GM19351 (cell line): ENCODE results near the gene NOM1.

Experiments
- ATAC-seq: cut with Tn5 transposase; IDR thresholded peaks from one replicate; pipeline ENCODE4 v1.9.1; 2021; ENCODE audit warnings: mild to moderate bottlenecking, moderate library complexity; ENCODE audit not compliant: unreplicated experiment

The NOM1 gene

GRCh38 chr7:156979007-156979606, 29.6 kb downstream of the NOM1 start:
- no peak for ATAC-seq

GRCh38 chr7:156979711-156980110, 30.2 kb downstream of the NOM1 start:
- ATAC-seq, result no peak

GRCh38 chr7:156984174-156984891, 34.8 kb downstream of the NOM1 start:
- no peak for ATAC-seq

- no peak for ATAC-seq
These were observed 35.8 kb downstream of the NOM1 start for GRCh38 chr7:156985101-156985992.

DNA sequence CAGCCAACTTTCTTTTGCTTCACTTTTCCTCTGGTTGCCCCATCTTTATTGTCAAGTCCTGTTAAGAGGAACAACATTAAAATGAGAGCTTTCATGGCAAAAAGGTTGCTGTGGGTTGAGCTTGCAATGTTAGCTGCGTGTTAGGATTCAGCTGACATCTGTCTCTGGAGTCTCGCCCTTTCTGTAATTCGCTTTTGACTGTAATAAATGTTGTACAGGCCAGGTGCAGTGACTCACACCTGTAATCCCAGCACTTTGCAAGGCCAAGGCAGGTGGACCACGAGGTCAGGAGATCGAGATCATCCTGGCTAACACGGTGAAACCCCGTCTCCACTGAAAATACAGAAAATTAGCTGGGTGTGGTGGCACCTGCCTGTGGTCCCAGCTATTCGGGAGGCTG, 36.9 kb downstream of the NOM1 start:
- no peak for ATAC-seq

- no peak for ATAC-seq
These were observed 39.1 kb downstream of the NOM1 start for GRCh38 chr7:156988343-156989185.

GRCh38 chr7:156989766-156990535, 40.4 kb downstream of the NOM1 start:
- no peak for ATAC-seq

DNA sequence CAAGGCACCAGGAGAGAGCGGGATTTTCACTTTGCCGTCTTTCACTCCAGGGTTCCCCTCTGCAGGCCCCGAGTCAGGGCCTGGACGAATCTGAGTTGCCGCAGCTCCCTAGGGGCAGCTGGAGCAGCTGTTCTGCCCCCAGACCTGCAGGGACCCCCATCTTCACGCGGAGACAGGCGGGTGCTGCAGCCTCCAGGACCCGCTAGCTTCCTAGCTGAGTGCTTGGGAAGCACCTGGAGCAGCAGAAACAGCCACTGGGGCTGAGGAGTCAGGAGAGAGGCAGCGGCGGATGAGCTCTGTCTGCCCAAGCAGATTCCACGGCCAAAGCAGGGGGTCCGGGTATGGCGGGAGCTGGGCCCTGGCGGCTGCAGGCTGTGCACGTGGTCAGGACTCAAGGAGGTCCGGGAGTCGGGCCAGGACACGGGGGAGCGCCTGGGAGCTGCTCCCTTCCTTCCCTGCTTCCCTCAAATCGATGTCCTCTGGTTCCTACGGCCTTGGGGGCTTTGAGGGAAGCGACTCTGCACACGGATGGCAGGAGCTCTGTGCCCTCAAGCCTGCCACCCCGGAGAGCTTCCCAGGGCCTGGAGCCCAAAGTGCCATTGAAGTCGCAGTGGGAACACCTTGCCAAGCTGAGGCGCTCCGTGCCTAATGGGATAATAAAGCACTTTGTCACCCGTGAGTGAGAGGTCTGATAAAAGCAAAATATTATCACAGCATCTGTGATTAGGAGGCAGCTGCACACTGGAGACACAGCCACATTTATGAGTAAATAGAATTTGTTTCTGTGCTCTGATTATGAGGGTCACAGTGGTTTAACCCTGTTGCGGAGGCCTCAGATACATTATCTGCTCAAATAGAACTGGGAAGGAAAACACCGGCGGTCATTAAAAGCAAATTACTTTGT, 43.8 kb downstream of the NOM1 start:
- ATAC-seq, result no peak

- ATAC-seq, result no peak
These were observed 44.4 kb downstream of the NOM1 start for GRCh38 chr7:156993925-156994235.

GRCh38 chr7:156994417-156994816, 44.9 kb downstream of the NOM1 start:
- no peak for ATAC-seq

- no peak for ATAC-seq
These were observed 49.8 kb downstream of the NOM1 start for GRCh38 chr7:156998988-156999957.

DNA sequence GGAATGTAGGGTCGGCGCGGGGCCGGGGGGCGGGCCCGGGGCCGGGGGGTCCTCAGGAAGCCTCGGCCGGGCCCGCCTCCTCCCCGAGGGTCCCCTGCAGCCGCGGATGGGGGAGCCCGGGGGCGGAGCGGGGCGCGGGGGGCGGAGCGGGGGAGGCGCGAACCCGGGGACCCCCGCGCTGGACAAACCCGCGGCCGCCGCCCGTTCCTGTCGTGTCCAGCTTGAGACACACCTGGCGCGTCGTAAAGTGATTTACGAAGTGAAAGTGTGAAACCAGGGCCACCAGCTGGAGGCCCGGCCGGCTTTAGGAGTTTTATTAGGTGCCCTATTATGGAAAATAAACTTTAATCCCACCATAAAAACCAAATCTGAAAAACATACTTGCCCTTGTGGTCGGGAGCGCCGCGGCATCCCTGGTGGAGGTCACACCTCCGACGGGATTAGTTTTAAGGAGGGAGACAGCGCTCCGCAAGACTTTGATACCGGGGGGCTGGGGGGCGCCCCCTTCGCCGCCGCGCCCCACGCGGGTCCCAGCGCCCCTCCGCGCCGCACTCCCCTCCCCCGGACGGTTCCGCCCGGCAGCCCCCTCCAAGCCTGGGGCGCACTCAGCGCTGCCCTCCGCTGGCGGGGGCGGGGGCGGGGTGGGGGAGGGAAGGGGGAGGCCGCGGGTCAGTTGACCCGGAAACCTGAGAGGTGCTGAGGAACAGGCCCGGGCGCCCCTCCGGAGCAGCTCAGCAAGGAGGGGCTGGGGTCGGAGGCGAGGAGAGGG, 50.6 kb downstream of the NOM1 start:
- ATAC-seq, result no peak

DNA sequence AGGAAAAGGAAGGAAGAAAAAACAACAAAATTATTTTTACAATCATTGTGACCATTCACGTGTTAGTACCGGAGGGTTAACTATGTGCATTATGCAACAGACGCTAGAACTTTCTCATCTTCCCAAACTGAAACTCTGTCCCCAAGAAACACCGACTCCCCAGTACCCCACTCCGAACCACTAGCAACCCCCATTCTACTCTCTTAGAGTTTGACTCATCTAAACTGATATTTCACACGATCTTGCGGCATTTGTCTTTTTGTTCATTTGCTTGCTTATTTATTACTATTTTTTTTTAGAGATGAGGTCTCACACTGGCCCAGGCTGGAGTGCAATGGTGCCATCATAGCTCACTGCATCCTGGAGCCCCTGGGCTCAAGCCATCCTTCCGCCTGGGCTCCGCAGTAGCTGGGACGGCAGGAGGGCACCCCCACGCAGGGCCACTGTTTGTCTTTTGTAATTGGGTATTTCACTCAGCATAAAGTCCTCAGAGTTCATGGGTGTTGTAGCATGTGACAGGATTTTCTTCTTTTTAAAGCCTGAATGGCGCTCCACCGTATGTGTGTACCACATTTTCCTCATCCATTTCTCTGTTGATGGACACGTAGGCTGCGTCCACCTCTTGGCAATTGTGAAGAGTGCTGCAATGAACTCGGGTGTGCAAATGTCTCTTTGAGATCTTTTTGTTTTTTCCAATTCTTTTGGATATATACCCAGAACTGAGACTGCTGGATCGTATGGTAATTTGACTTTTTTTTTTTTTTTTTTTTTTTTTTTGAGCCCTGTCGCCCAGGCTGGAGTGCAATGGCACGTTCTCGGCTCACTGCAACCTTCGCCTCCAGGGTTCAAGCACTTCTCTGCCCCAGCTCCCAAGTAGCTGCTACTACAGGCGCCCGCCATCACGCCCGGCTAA, 51.5 kb downstream of the NOM1 start:
- no peak for ATAC-seq

DNA sequence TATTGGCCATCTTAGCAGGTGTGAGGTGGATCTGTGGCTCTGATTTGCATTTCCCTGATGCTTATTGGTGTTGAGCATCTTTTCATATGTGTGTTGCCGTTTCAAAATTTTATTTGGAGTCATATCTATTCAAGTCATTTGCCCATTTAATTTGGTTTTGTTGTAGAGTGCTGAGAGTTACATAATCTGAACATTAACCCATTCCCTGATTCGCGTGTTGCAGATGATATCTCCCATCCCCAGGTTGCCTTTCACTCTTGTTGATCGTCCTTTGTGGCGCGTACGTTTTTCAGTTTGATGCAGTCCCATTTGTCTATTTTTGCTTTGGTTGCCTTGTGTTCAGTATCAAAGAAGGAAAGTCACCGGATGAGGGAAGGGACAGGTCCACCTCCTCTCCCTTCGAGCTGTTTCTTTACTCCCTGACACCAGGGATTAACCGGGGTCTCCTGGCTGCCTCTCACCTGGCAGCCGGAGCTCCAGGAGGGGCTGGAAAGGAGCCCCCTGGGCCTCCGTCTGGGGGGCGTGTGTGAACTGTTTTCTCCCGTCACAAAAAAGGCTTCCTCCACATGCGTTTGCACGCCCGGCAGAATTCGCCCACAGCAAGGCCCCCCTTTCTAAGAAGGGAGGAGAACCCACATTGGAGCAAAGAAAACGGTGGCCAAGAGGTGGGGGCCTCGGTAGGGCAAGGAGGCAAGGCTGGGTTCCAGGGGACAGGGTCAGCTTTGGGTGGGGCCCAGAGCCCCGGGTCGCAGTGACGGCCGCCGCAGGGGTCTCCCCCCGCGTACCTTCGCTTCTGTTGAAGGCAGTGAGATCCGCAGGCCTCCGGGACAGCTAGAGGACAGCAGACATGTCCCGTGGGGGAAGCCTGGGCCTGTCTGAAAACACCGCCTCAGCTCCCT, 52.7 kb downstream of the NOM1 start:
- no peak for ATAC-seq

GRCh38 chr7:157002819-157003421, 53.4 kb downstream of the NOM1 start:
- ATAC-seq, result no peak
